PC-9 (cell line): ENCODE measurements around the gene PIM1. TPM values are rescaled to one million over a fixed set of nuclear protein-coding genes. Genes with fewer than 3 reads are reported as not detected.
A peak's percentile ranks its signal among the peaks of the same experiment; 100 is the strongest.

Source experiments
- BruUV-seq: library from RNA; stranded (reverse); fragments of 400-500 nt; replicated peaks from 2 replicates; lab custom pipeline; 2021; lab: Mats Ljungman, UMichigan
- CTCF ChIA-PET: fragments of 300-600 bp; sonication (Branson Sonifier 250); formaldehyde crosslinking; loops from one replicate; lab custom pipeline; 2022; ENCODE audit warnings: antibody characterized with exemption; lab: Charles Lee
- POLR2A ChIA-PET: fragments of 300-600 bp; sonication (Branson Sonifier 250); formaldehyde crosslinking; loops from one replicate; lab custom pipeline; 2022; ENCODE audit warnings: antibody characterized with exemption; ENCODE audit not compliant: unreplicated experiment; lab: Charles Lee
- DNase-seq, 2 experiments: peaks; one replicate each; pipeline versions ENCODE4 v3.0.0 to v3.0.0-alpha.2; 2015 to 2022; ENCODE audit warnings: mixed read lengths in 1 of 2
- H2AFZ ChIP-seq: fragments of 200-600 bp; sonication (generic); 2 replicates; pipeline ENCODE4 v1.8.1; 2017; ENCODE audit warnings: antibody characterized with exemption
- H3F3A ChIP-seq: fragments of 200-600 bp; sonication (generic); 2 replicates; pipeline ENCODE4 v1.8.1; 2017; ENCODE audit warnings: antibody characterized with exemption, mild to moderate bottlenecking, low read depth; ENCODE audit not compliant: insufficient read depth
- H3K27ac ChIP-seq: fragments of 200-600 bp; sonication (generic); 2 replicates; pipeline ENCODE4 v1.6.1; 2016; ENCODE audit warnings: mixed run types
- H3K27me3 ChIP-seq: fragments of 200-600 bp; sonication (generic); 2 replicates; pipeline ENCODE4 v1.6.1; 2016; ENCODE audit warnings: low read depth, mixed run types; ENCODE audit not compliant: insufficient read depth
- H3K36me3 ChIP-seq: fragments of 200-600 bp; sonication (generic); 2 replicates; pipeline ENCODE4 v1.6.1; 2016; ENCODE audit warnings: low read depth, mixed run types
- H3K4me1 ChIP-seq: fragments of 200-600 bp; sonication (generic); replicated peaks from 2 replicates; pipeline ENCODE4 v1.6.1; 2016; ENCODE audit warnings: mixed run types; ENCODE audit not compliant: insufficient read depth
- H3K4me2 ChIP-seq: fragments of 200-600 bp; sonication (generic); 2 replicates; pipeline ENCODE4 v1.6.1; 2017; ENCODE audit warnings: mixed run types
- H3K4me3 ChIP-seq: fragments of 200-600 bp; sonication (generic); 2 replicates; pipeline ENCODE4 v1.6.1; 2016; ENCODE audit warnings: mixed run types
- H3K79me2 ChIP-seq: fragments of 200-600 bp; sonication (generic); 2 replicates; pipeline ENCODE4 v1.6.1; 2017; ENCODE audit warnings: low read depth, mixed run types
- H3K9me2 ChIP-seq: fragments of 200-600 bp; sonication (generic); 2 replicates; pipeline ENCODE4 v1.8.1; 2017; ENCODE audit warnings: mild to moderate bottlenecking; ENCODE audit not compliant: insufficient read depth
- H3K9me3 ChIP-seq: fragments of 200-600 bp; sonication (generic); 2 replicates; pipeline ENCODE4 v1.8.1; 2016; ENCODE audit warnings: low read depth; ENCODE audit not compliant: insufficient read depth
- H4K20me1 ChIP-seq: fragments of 200-600 bp; sonication (generic); 2 replicates; pipeline ENCODE4 v1.8.1; 2017; ENCODE audit not compliant: insufficient read depth
- CTCF ChIP-seq: fragments of 200-600 bp; sonication (generic); conservative IDR thresholded peaks from 2 replicates; pipeline ENCODE4 v1.6.1; 2017; ENCODE audit warnings: mixed run types, antibody characterized with exemption, mild to moderate bottlenecking, moderate library complexity
- EZH2 ChIP-seq: fragments of 200-600 bp; sonication (generic); IDR thresholded peaks from 2 replicates; pipeline ENCODE4 v1.8.0; 2017; ENCODE audit warnings: antibody characterized with exemption, low read depth
- intact Hi-C: fragments of 100-400 bp; cut with micrococcal nuclease; formaldehyde crosslinking; loops from one replicate; pipeline ENCODE4 v1.10.0; 2022; ENCODE audit not compliant: unreplicated experiment
- total RNA-seq: library from RNA; stranded (reverse); gene quantifications from 2 replicates; pipeline ENCODE4 v1.2.3, GENCODE V29; 2021

PIM1 gene
- total RNA-seq, 1 experiment from 2014 or later, result 51.0 TPM

- ChIA-PET CTCF (no interaction called here), POLR2A (no interaction called here)
- Histone ChIP-seq H4K20me1 (no peaks in the 10 kb centered on the region), H3K79me2 (no peaks in the 10 kb centered on the region), H2AFZ (no peak overlapping the region), H3K9me2 (no peaks in the 10 kb centered on the region), H3K4me3 (no peak overlapping the region), H3K36me3 (no peaks in the 10 kb centered on the region), H3K4me1 (peaks cover 23% of the 10 kb centered on the region), H3K27ac (no peak overlapping the region), H3K4me2 (no peak overlapping the region), H3K9me3 (no peaks in the 10 kb centered on the region), H3K27me3 (no peaks in the 10 kb centered on the region), H3F3A (peaks cover 18% of the 10 kb centered on the region; the same call in 1 of the 2 replicates)
- BruUV-seq, result no TSS peak
- intact Hi-C loops, result loop anchor here (10.0 kb wide), 1 partner anchor 304 kb away; no protein-coding TSS in a partner anchor
- no peak for DNase-seq
- TF ChIP-seq EZH2 (no peak), CTCF (no peak)
These were observed 48.6 kb downstream of the PIM1 start for GRCh38 chr6:37218511-37218910.

GRCh38 chr6:37221585-37222124, 51.7 kb downstream of the PIM1 start:
- DNase-seq, result no peak
- ChIA-PET POLR2A (interaction anchor here (0.5 kb wide), 1 partner anchor 45 kb away, joined by 7 read pairs; no protein-coding TSS in a partner anchor), CTCF (interaction anchor here (1.5 kb wide), 1 partner anchor 11 kb away, joined by 8 read pairs; no protein-coding TSS in a partner anchor)
- Histone ChIP-seq H2AFZ (peak overlapping the region; percentile 76), H3K4me2 (peak overlapping the region; percentile 75), H3K4me1 (peaks cover 18% of the 10 kb centered on the region), H3F3A (peaks cover 13% of the 10 kb centered on the region; the same call in 1 of the 2 replicates), H3K27ac (no peak overlapping the region), H3K4me3 (peak overlapping the region; percentile 92), H3K79me2 (no peaks in the 10 kb centered on the region), H4K20me1 (no peaks in the 10 kb centered on the region), H3K9me2 (no peaks in the 10 kb centered on the region), H3K36me3 (no peaks in the 10 kb centered on the region), H3K9me3 (no peaks in the 10 kb centered on the region), H3K27me3 (no peaks in the 10 kb centered on the region)
- TF ChIP-seq EZH2 (no peak), CTCF (no peak)
- BruUV-seq, result no TSS peak
- intact Hi-C loops, result loop anchor here (1.0 to 10.0 kb wide), 3 partner anchors 21 to 83 kb away; partner anchors contain the start of gene TBC1D22B

GRCh38 chr6:37222125-37222967, 52.4 kb downstream of the PIM1 start:
- peak overlapping the region; percentile 92 for H3K4me3 ChIP-seq
- peak overlapping the region; percentile 76 for H2AFZ ChIP-seq
- H3K4me1 ChIP-seq, result peaks cover 14% of the 10 kb centered on the region
- intact Hi-C loops, result loop anchor here (1.0 to 10.0 kb wide), 3 partner anchors 20 to 82 kb away; partner anchors contain the start of gene TBC1D22B
- no TSS peak for BruUV-seq
- H3F3A ChIP-seq, result peaks cover 12% of the 10 kb centered on the region; the same call in 1 of the 2 replicates
- no peaks in the 10 kb centered on the region for H3K9me3 ChIP-seq
- no peaks in the 10 kb centered on the region for H3K9me2 ChIP-seq
- H3K4me2 ChIP-seq, result peak overlapping the region; percentile 75
- no peak for TF ChIP-seq EZH2
- TF ChIP-seq CTCF, result no peak
- H4K20me1 ChIP-seq, result no peaks in the 10 kb centered on the region
- peak; percentile 92 to 93 for DNase-seq
- POLR2A ChIA-PET, result interaction anchor here (0.6 kb wide), 4 partner anchors 20 to 46 kb away, joined by 3 to 9 read pairs (median 6); partner anchors contain the start of genes TBC1D22B and TMEM217
- no peaks in the 10 kb centered on the region for H3K79me2 ChIP-seq
- no peaks in the 10 kb centered on the region for H3K36me3 ChIP-seq
- CTCF ChIA-PET, result interaction anchor here (0.6 to 1.5 kb wide), 4 partner anchors 12 to 309 kb away, joined by 4 to 9 read pairs (median 6); partner anchors contain the start of genes TBC1D22B and TMEM217
- no peak overlapping the region for H3K27ac ChIP-seq
- H3K27me3 ChIP-seq, result no peaks in the 10 kb centered on the region
